ENCODE results near the gene PTPRN2.

Gene PTPRN2

GRCh38 chr7:158108646-158109293 is 478.9 kb downstream of the PTPRN2 start:
- no peak for TF ChIP-seq CTCF (IDR thresholded peaks at IDR 0.05; ENCODE audit: insufficient read depth, missing control alignments)
- DNase-seq (ENCODE audit: insufficient read length, low spot score) (no peak), FAIRE-seq (no peak)

- TF ChIP-seq CTCF (IDR thresholded peaks at IDR 0.05; ENCODE audit: insufficient read depth, missing control alignments), result no peak
- FAIRE-seq (no peak), DNase-seq (ENCODE audit: insufficient read length, low spot score) (no peak)
Measured at GRCh38 chr7:158107806-158108205, 479.8 kb downstream of the PTPRN2 start.

- DNase-seq (ENCODE audit: insufficient read length, low spot score) (no peak), FAIRE-seq (no peak)
- no peak for TF ChIP-seq CTCF (IDR thresholded peaks at IDR 0.05; ENCODE audit: insufficient read depth, missing control alignments)
Measured at GRCh38 chr7:158106272-158106671, 481.4 kb downstream of the PTPRN2 start.

- no peak for TF ChIP-seq CTCF (IDR thresholded peaks at IDR 0.05; ENCODE audit: insufficient read depth, missing control alignments)
- FAIRE-seq, result no peak
Measured at GRCh38 chr7:158103378-158103777, 484.2 kb downstream of the PTPRN2 start.

GRCh38 chr7:158102897-158103296 is 484.7 kb downstream of the PTPRN2 start:
- no peak for TF ChIP-seq CTCF (IDR thresholded peaks at IDR 0.05; ENCODE audit: insufficient read depth, missing control alignments)
- FAIRE-seq, result no peak
- no peak for DNase-seq (ENCODE audit: insufficient read length, low spot score)

More at GRCh38 chr7:158103378-158103777, 484.2 kb downstream of the PTPRN2 start:
- no peak for DNase-seq (ENCODE audit: insufficient read length, low spot score)

GRCh38 chr7:158101821-158102450 is 485.7 kb downstream of the PTPRN2 start:
- FAIRE-seq (no peak), DNase-seq (ENCODE audit: insufficient read length, low spot score) (no peak)
- TF ChIP-seq CTCF (IDR thresholded peaks at IDR 0.05; ENCODE audit: insufficient read depth, missing control alignments), result no peak
